SK-N-SH (cell line): Measurements from ENCODE around the gene C2orf92. TPM values are rescaled to one million over a fixed set of nuclear protein-coding genes. Genes with fewer than 3 reads are reported as not detected.

ENCODE experiments used
- CTCF ChIA-PET: fragments of 300-600, 350-600 bp; formaldehyde crosslinking; extraction: SDS; loops from one replicate; lab custom pipeline; 2021; lab: Yijun Ruan, JAX
- POLR2A ChIA-PET: fragments of 350-600 bp; sonication (Branson Sonifier 250); formaldehyde crosslinking; extraction: SDS; loops from one replicate; lab custom pipeline; 2020; ENCODE audit warnings: antibody characterized with exemption, inconsistent platforms; lab: Yijun Ruan, JAX
- DNase-seq: peaks from one replicate; pipeline ENCODE4 v3.0.0; 2012
- H2AFZ ChIP-seq: fragments of 200-600 bp; sonication (generic); 2 replicates; pipeline ENCODE4 v1.8.1; 2016; ENCODE audit warnings: antibody characterized with exemption, mild to moderate bottlenecking, low read depth
- H3F3A ChIP-seq: fragments of 200-600 bp; sonication (generic); replicated peaks from 2 replicates; pipeline ENCODE3; 2016; ENCODE audit warnings: antibody characterized with exemption, mild to moderate bottlenecking; ENCODE audit not compliant: insufficient read depth
- H3K27ac ChIP-seq, 2 experiments: fragments of 200-500 bp in 1 of 2; fragments of 200-600 bp in 1 of 2; sonication (Bioruptor generic) in 1 of 2; sonication (generic), shearing (Covaris generic) in 1 of 2; 2 replicates each; pipeline versions ENCODE4 v1.5.1 to v1.6.1; 2014 to 2016; ENCODE audit warnings: low read depth in 2 of 2, inconsistent platforms in 1 of 2, low read length in 1 of 2, mild to moderate bottlenecking in 1 of 2, mixed read lengths in 1 of 2
- H3K27me3 ChIP-seq: fragments of 200-600 bp; sonication (generic), shearing (Covaris generic); 2 replicates; pipeline ENCODE4 v1.6.1; 2016; ENCODE audit warnings: mixed run types; ENCODE audit not compliant: insufficient read depth
- H3K36me3 ChIP-seq, 2 experiments: fragments of 200-500 bp in 1 of 2; fragments of 200-600 bp in 1 of 2; sonication (Bioruptor generic) in 1 of 2; sonication (generic) in 1 of 2; replicated peaks in 1 of 2; 2 replicates each; pipeline versions ENCODE3 to v1.5.1; 2014 to 2016; ENCODE audit warnings: low read length in 1 of 2, mild to moderate bottlenecking in 1 of 2; ENCODE audit not compliant: insufficient read depth in 2 of 2, control insufficient read depth in 1 of 2
- H3K4me1 ChIP-seq, 2 experiments: fragments of 200-500 bp in 1 of 2; fragments of 200-600 bp in 1 of 2; sonication (Bioruptor generic) in 1 of 2; sonication (generic), shearing (Covaris generic) in 1 of 2; 2 replicates each; pipeline versions ENCODE4 v1.5.1 to v1.6.1; 2014 to 2016; ENCODE audit warnings: low read depth in 1 of 2, low read length in 1 of 2, mixed run types in 1 of 2; ENCODE audit not compliant: insufficient read depth in 2 of 2, control insufficient read depth in 1 of 2
- H3K4me2 ChIP-seq: fragments of 200-600 bp; sonication (generic), shearing (Covaris generic); 2 replicates; pipeline ENCODE4 v1.6.1; 2017; ENCODE audit warnings: mixed run types
- H3K4me3 ChIP-seq, 2 experiments: fragments of 200-500 bp in 1 of 2; fragments of 200-600 bp in 1 of 2; sonication (Bioruptor generic) in 1 of 2; sonication (generic), shearing (Covaris generic) in 1 of 2; 2 replicates each; pipeline versions ENCODE4 v1.5.1 to v1.8.1; 2014 to 2016; ENCODE audit warnings: low read depth in 2 of 2, inconsistent platforms in 1 of 2, low read length in 1 of 2, mild to moderate bottlenecking in 1 of 2, mixed read lengths in 1 of 2, moderate library complexity in 1 of 2
- H3K79me2 ChIP-seq: fragments of 200-600 bp; sonication (generic); 2 replicates; pipeline ENCODE4 v1.8.1; 2017; ENCODE audit warnings: mild to moderate bottlenecking; ENCODE audit not compliant: insufficient read depth
- H3K9ac ChIP-seq: fragments of 200-600 bp; sonication (generic); 2 replicates; pipeline ENCODE4 v1.6.1; 2017; ENCODE audit warnings: mixed run types
- H3K9me2 ChIP-seq: fragments of 200-600 bp; sonication (generic); 2 replicates; pipeline ENCODE4 v1.6.1; 2017; ENCODE audit warnings: mixed run types
- H3K9me3 ChIP-seq: fragments of 200-600 bp; sonication (generic); 2 replicates; pipeline ENCODE4 v1.6.1; 2017; ENCODE audit warnings: mixed run types, mild to moderate bottlenecking, moderate library complexity
- H4K20me1 ChIP-seq: fragments of 200-600 bp; sonication (generic); 2 replicates; pipeline ENCODE4 v1.6.1; 2017; ENCODE audit warnings: mild to moderate bottlenecking, mixed run types; ENCODE audit not compliant: insufficient read depth
- CHD2 ChIP-seq: fragments of 150-350 bp; IDR thresholded peaks from 2 replicates; pipeline ENCODE4 v1.6.1; 2018; ENCODE audit warnings: low read length; ENCODE audit not compliant: partially characterized antibody
- EP300 ChIP-seq, 2 experiments: IDR thresholded peaks; 2 replicates each; pipeline versions ENCODE4 v1.4.0 to v1.6.1; 2012; ENCODE audit warnings: borderline replicate concordance in 1 of 2, low read depth in 1 of 2, low read length in 1 of 2
- EZH2phosphoT487 ChIP-seq: fragments of 200-600 bp; sonication (generic); IDR thresholded peaks from 2 replicates; pipeline ENCODE4 v1.6.1; 2017; ENCODE audit warnings: low read depth, mixed run types, mild to moderate bottlenecking, antibody characterized with exemption, moderate library complexity, borderline replicate concordance
- FOSL2 ChIP-seq: IDR thresholded peaks from 2 replicates; pipeline ENCODE4 v1.4.0; 2012; ENCODE audit warnings: low read depth, mild to moderate bottlenecking, moderate library complexity, borderline replicate concordance
- IRF3 ChIP-seq: fragments of 150-350 bp; IDR thresholded peaks from 2 replicates; pipeline ENCODE4 v1.6.1; 2016; ENCODE audit warnings: mild to moderate bottlenecking, low read depth, low read length
- MAX ChIP-seq: IDR thresholded peaks from 2 replicates; pipeline ENCODE4 v1.4.0; 2012; ENCODE audit warnings: low read depth
- MXI1 ChIP-seq: IDR thresholded peaks from 2 replicates; pipeline ENCODE4 v1.6.1; 2012; ENCODE audit warnings: mild to moderate bottlenecking, low read depth, low read length, improper control_type of control experiment
- NFIC ChIP-seq: IDR thresholded peaks from 2 replicates; pipeline ENCODE4 v1.4.0; 2012; ENCODE audit warnings: borderline replicate concordance
- NRF1 ChIP-seq: IDR thresholded peaks from 2 replicates; pipeline ENCODE4 v1.6.1; 2012; ENCODE audit warnings: low read depth, mild to moderate bottlenecking, low read length
- RAD21 ChIP-seq: IDR thresholded peaks from 2 replicates; pipeline ENCODE4 v1.6.1; 2012; ENCODE audit warnings: mild to moderate bottlenecking, low read length
- RFX5 ChIP-seq: IDR thresholded peaks from 2 replicates; pipeline ENCODE4 v1.6.1; 2012; ENCODE audit warnings: mild to moderate bottlenecking, improper control_type of control experiment, low read length
- TAF1 ChIP-seq: IDR thresholded peaks from 2 replicates; pipeline ENCODE4 v1.6.1; 2012; ENCODE audit warnings: low read depth, mild to moderate bottlenecking, low read length, moderate library complexity, borderline replicate concordance
- USF1 ChIP-seq: IDR thresholded peaks from 2 replicates; pipeline ENCODE4 v1.4.0; 2012; ENCODE audit warnings: low read depth, borderline replicate concordance
- ZBTB33 ChIP-seq: IDR thresholded peaks from 2 replicates; pipeline ENCODE4 v1.4.0; 2012; ENCODE audit warnings: low read depth, borderline replicate concordance
- WGBS: methylation state at CpG from one replicate; pipeline ENCODE4 v1.1.6; 2017; ENCODE audit warnings: low lambda C conversion rate; 5-methylcytosine and 5-hydroxymethylcytosine counted together
- polyA plus RNA-seq, 3 experiments: library from polyadenylated mRNA; depleted of rRNA; stranded (reverse); fragments of >200 nt; gene quantifications; 2 replicates each; pipeline ENCODE4 v1.2.3, GENCODE V29; 2012
- TF ChIP-seq, protein P1 (sequence below): fragments of 150-350 bp; IDR thresholded peaks from 2 replicates; pipeline ENCODE4 v1.6.1; 2017; ENCODE audit warnings: antibody characterized with exemption, low read length, low read depth, borderline replicate concordance

The C2orf92 gene
- polyA plus RNA-seq, 1 of the 3 experiments (the other 2 are of a cell fraction): 3.1 TPM

DNA sequence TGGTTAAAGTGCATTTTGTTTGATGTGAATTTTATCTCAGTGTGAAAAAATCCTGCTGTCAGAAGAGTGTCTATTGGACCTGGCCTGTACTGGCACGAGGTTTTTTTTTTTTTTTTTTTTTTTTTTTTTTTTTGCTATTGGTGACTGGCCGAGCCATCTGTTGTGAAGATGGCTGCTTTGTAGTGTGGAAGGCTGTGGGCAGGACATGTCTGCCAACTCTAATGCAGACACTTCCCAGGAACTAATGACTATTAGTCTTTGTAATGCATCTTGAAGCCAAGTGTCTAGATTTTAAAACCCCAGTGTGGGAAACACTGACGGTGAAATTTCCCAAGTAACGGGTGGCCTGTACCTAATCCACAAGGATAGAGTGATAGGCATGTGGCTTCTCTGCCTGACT is 78.2 kb downstream of the C2orf92 start:
- H3K9me2 ChIP-seq: no peaks in the 10 kb centered on the region
- no peaks in the 10 kb centered on the region for H3F3A ChIP-seq
- H4K20me1 ChIP-seq: no peaks in the 10 kb centered on the region
- no peak overlapping the region for H2AFZ ChIP-seq
- ChIA-PET CTCF (interaction anchor here (0.7 to 1.5 kb wide), 7 partner anchors 8 to 638 kb away, joined by 3 to 11 read pairs (median 4); no protein-coding TSS in a partner anchor), POLR2A (interaction anchor here (0.6 kb wide), 2 partner anchors 68 to 412 kb away, joined by 4 read pairs; no protein-coding TSS in a partner anchor)
- H3K4me1 ChIP-seq: peaks cover 0 to 4% of the 10 kb centered on the region in 2 experiments; a peak in 1 of 4 replicates
- H3K9me3 ChIP-seq: no peaks in the 10 kb centered on the region
- no peak overlapping the region for H3K4me2 ChIP-seq
- H3K9ac ChIP-seq: no peak overlapping the region
- 91% methylated on average over 4 of the region's 4 CpGs for WGBS
- no peaks in the 10 kb centered on the region for H3K27me3 ChIP-seq
- TF ChIP-seq ZBTB33 (no peak), IRF3 (no peak), FOSL2 (no peak), NRF1 (no peak), MXI1 (no peak)
- TF ChIP-seq, protein P1, sequence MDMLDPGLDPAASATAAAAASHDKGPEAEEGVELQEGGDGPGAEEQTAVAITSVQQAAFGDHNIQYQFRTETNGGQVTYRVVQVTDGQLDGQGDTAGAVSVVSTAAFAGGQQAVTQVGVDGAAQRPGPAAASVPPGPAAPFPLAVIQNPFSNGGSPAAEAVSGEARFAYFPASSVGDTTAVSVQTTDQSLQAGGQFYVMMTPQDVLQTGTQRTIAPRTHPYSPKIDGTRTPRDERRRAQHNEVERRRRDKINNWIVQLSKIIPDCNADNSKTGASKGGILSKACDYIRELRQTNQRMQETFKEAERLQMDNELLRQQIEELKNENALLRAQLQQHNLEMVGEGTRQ: no peak
- no peaks in the 10 kb centered on the region for H3K79me2 ChIP-seq
- no peak overlapping the region for H3K4me3 ChIP-seq
- H3K36me3 ChIP-seq: peaks cover 0 to 7% of the 10 kb centered on the region in 2 experiments
- no peak overlapping the region; a peak in 1 of 4 replicates for H3K27ac ChIP-seq
- DNase-seq: no peak

DNA sequence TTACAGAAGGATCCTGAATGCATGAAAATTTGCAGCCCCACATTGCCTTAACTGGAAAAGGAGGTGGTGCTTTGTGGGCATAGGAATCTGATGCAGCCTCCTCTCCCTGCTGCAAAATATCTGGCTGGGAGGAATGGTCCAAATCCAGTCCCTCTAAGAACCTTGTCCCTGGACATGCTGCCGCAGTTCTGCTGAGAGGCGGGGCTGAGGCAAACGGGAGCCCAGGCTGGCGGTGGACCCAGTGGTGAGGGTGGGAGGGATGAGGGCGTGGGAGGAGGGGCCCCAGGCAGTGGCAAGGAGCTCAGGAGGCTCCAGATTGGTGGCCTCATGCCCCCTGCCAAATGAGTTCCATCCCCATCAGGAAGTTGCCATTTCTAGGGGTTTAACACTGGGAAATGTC is 80.1 kb downstream of the C2orf92 start:
- Histone ChIP-seq H2AFZ (no peak overlapping the region), H3F3A (no peaks in the 10 kb centered on the region), H3K9me2 (no peaks in the 10 kb centered on the region), H4K20me1 (no peaks in the 10 kb centered on the region), H3K4me2 (no peak overlapping the region), H3K9me3 (no peaks in the 10 kb centered on the region), H3K27me3 (no peaks in the 10 kb centered on the region), H3K4me1 (peaks cover 0 to 4% of the 10 kb centered on the region in 2 experiments; a peak in 1 of 4 replicates), H3K79me2 (no peaks in the 10 kb centered on the region), H3K9ac (no peak overlapping the region), H3K36me3 (peaks cover 0 to 15% of the 10 kb centered on the region in 2 experiments), H3K4me3 (no peak overlapping the region), H3K27ac (no peak overlapping the region)
- no CpG with 5 or more reads among the region's 5 CpGs for WGBS
- POLR2A ChIA-PET: no interaction called here
- no peak for DNase-seq
- CTCF ChIA-PET: no interaction called here
- TF ChIP-seq EZH2phosphoT487 (no peak), USF1 (no peak), RFX5 (no peak), NFIC (no peak), CHD2 (no peak), EP300 (IDR thresholded peaks at IDR 0.05; ENCODE audit: borderline replicate concordance in 1 of 2, low read depth in 1 of 2, low read length in 1 of 2) (no peak), MAX (no peak), TAF1 (no peak), RAD21 (no peak)
